CD4-positive, alpha-beta T cell (primary cell): ENCODE measurements around the gene PKNOX2. TPM values are rescaled to one million over a fixed set of nuclear protein-coding genes. Genes with fewer than 3 reads are reported as not detected.

Experiments
- ATAC-seq: fragments of 200-7000 bp; cut with Tn5 transposase; one replicate; pipeline ENCODE4 v1.10.0; 2022; ENCODE audit warnings: mild to moderate bottlenecking; ENCODE audit not compliant: poor library complexity
- CTCF ChIA-PET: fragments of 350-600 bp; sonication (Branson Sonifier 250); formaldehyde crosslinking; loops from one replicate; lab custom pipeline; 2021; ENCODE audit warnings: antibody characterized with exemption, inconsistent platforms; lab: Charles Lee
- POLR2A ChIA-PET: fragments of 350-600 bp; sonication (Branson Sonifier 250); formaldehyde crosslinking; loops from one replicate; lab custom pipeline; 2021; ENCODE audit warnings: antibody characterized with exemption, inconsistent platforms; lab: Charles Lee
- DNase-seq, 14 experiments: peaks; one replicate each; pipeline ENCODE4 v3.0.0-alpha.2; 2013 to 2020; ENCODE audit warnings: mixed read lengths in 2 of 14
- H3K27ac ChIP-seq, 2 donors: one replicate each; pipeline versions ENCODE4 v1.5.1 to v1.7.0; 2013; ENCODE audit warnings: low read length in 2 of 2, low read depth in 1 of 2, mild to moderate bottlenecking in 1 of 2
- H3K27me3 ChIP-seq, 2 experiments: 1 replicate in 1 of 2; 2 replicates in 1 of 2; pipeline versions ENCODE4 v1.6.1 to v1.7.0; 2013; ENCODE audit warnings: low read length in 2 of 2, control low read depth in 1 of 2, mild to moderate bottlenecking in 1 of 2, moderate library complexity in 1 of 2; ENCODE audit not compliant: insufficient read depth in 2 of 2, control insufficient read depth in 1 of 2
- H3K36me3 ChIP-seq: one replicate; pipeline ENCODE4 v1.6.1; 2013; ENCODE audit warnings: low read length, control low read depth; ENCODE audit not compliant: insufficient read depth
- H3K4me1 ChIP-seq: one replicate; pipeline ENCODE4 v1.6.1; 2013; ENCODE audit warnings: low read length, control low read depth; ENCODE audit not compliant: insufficient read depth
- H3K4me3 ChIP-seq: one replicate; pipeline ENCODE4 v1.5.1; 2013; ENCODE audit warnings: mild to moderate bottlenecking, low read length, moderate library complexity
- H3K9me3 ChIP-seq, 2 experiments: 1 replicate in 1 of 2; 2 replicates in 1 of 2; pipeline versions ENCODE4 v1.6.1 to v1.7.0; 2013; ENCODE audit warnings: low read length in 2 of 2, mild to moderate bottlenecking in 2 of 2, control low read depth in 1 of 2, moderate library complexity in 1 of 2; ENCODE audit not compliant: control insufficient read depth in 1 of 2, insufficient read depth in 1 of 2
- H3K27ac Mint-ChIP-seq: one replicate; pipeline ENCODE4 v1.8.0; 2020; ENCODE audit warnings: mixed read lengths
- H3K27me3 Mint-ChIP-seq: one replicate; pipeline ENCODE4 v1.8.0; 2021; ENCODE audit warnings: mixed read lengths
- H3K36me3 Mint-ChIP-seq: one replicate; pipeline ENCODE4 v1.8.0; 2021; ENCODE audit warnings: low read depth, mixed read lengths
- H3K4me1 Mint-ChIP-seq: one replicate; pipeline ENCODE4 v1.8.0; 2021; ENCODE audit warnings: low read depth, mixed read lengths
- H3K4me3 Mint-ChIP-seq: one replicate; pipeline ENCODE4 v1.8.0; 2020; ENCODE audit warnings: mild to moderate bottlenecking, mixed read lengths
- H3K9me3 Mint-ChIP-seq: one replicate; pipeline ENCODE4 v1.8.0; 2020; ENCODE audit warnings: mixed read lengths
- CTCF ChIP-seq: fragments of 200-600 bp; IDR thresholded peaks from one replicate; pipeline ENCODE4 v1.8.0; 2022; ENCODE audit warnings: antibody characterized with exemption, mild to moderate bottlenecking
- intact Hi-C, 2 experiments: fragments of 100-400 bp; cut with DNase I in 1 of 2; cut with micrococcal nuclease in 1 of 2; formaldehyde crosslinking; loops; one replicate each; pipeline versions ENCODE4 v1.15.1 to v1.9.0; 2023 to 2025; cut with DNase I, micrococcal nuclease
- total RNA-seq, 174 experiments: library from RNA in 2 of 174; stranded (reverse) in 2 of 174; gene quantifications; one replicate each; pipeline ENCODE4 v1.2.3 and lab custom pipeline; 2021 to 2026

The PKNOX2 gene
- total RNA-seq, 2 experiments from 2014 or later: not detected

- Mint-ChIP-seq H3K27me3 (peaks cover 33% of the 10 kb centered on the region), H3K36me3 (no peaks in the 10 kb centered on the region), H3K27ac (no peak overlapping the region), H3K4me3 (no peak overlapping the region), H3K4me1 (no peaks in the 10 kb centered on the region), H3K9me3 (no peaks in the 10 kb centered on the region)
- Histone ChIP-seq H3K4me3 (no peak overlapping the region), H3K27me3 (peaks cover 0 to 8% of the 10 kb centered on the region in 2 experiments), H3K9me3 (no peaks in the 10 kb centered on the region), H3K27ac (no peak overlapping the region), H3K4me1 (no peaks in the 10 kb centered on the region), H3K36me3 (no peaks in the 10 kb centered on the region)
- ATAC-seq (no peak), DNase-seq (no peak)
- intact Hi-C loops: no loop called here
- no peak for TF ChIP-seq CTCF
- POLR2A ChIA-PET: no interaction called here
- CTCF ChIA-PET: no interaction called here
These were observed 147.8 kb downstream of the PKNOX2 start for GRCh38 chr11:125312391-125312790.

- Mint-ChIP-seq H3K4me1 (no peaks in the 10 kb centered on the region), H3K27me3 (peaks cover 33% of the 10 kb centered on the region), H3K36me3 (no peaks in the 10 kb centered on the region), H3K27ac (no peak overlapping the region), H3K9me3 (no peaks in the 10 kb centered on the region), H3K4me3 (no peak overlapping the region)
- H3K9me3 ChIP-seq: no peaks in the 10 kb centered on the region
- ATAC-seq (no peak), DNase-seq (no peak)
- no peak overlapping the region for H3K27ac ChIP-seq
- no peaks in the 10 kb centered on the region for H3K4me1 ChIP-seq
- CTCF ChIA-PET: no interaction called here
- no peak overlapping the region for H3K4me3 ChIP-seq
- peaks cover 0 to 8% of the 10 kb centered on the region in 2 experiments for H3K27me3 ChIP-seq
- no peaks in the 10 kb centered on the region for H3K36me3 ChIP-seq
- intact Hi-C loops: no loop called here
- TF ChIP-seq CTCF: no peak
- POLR2A ChIA-PET: no interaction called here
These were observed 148.3 kb downstream of the PKNOX2 start for GRCh38 chr11:125312812-125313211.

- no peak overlapping the region for H3K27ac ChIP-seq
- H3K36me3 ChIP-seq: no peaks in the 10 kb centered on the region
- no peaks in the 10 kb centered on the region for H3K9me3 ChIP-seq
- Mint-ChIP-seq H3K9me3 (no peaks in the 10 kb centered on the region), H3K36me3 (no peaks in the 10 kb centered on the region), H3K27ac (no peak overlapping the region), H3K4me3 (no peak overlapping the region), H3K4me1 (no peaks in the 10 kb centered on the region), H3K27me3 (peaks cover 35% of the 10 kb centered on the region)
- CTCF ChIA-PET: no interaction called here
- no peak for TF ChIP-seq CTCF
- no peak overlapping the region for H3K4me3 ChIP-seq
- POLR2A ChIA-PET: no interaction called here
- no peaks in the 10 kb centered on the region for H3K4me1 ChIP-seq
- DNase-seq: no peak
- no peak for ATAC-seq
- intact Hi-C loops: no loop called here
- peaks cover 0 to 8% of the 10 kb centered on the region in 2 experiments for H3K27me3 ChIP-seq
These were observed 149.0 kb downstream of the PKNOX2 start for GRCh38 chr11:125313271-125314219.
